GM21423 (cell line): ENCODE data around the gene AKR7A2.
"Not testable (repeated sequence)": the region's sequence is repeated elsewhere in the genome, so short reads cannot be mapped to it uniquely, and the experiment has no call there.

Experiments used
- ATAC-seq: cut with Tn5 transposase; IDR thresholded peaks from one replicate; pipeline ENCODE4 v1.9.1; 2021; ENCODE audit warnings: mild to moderate bottlenecking, moderate library complexity; ENCODE audit not compliant: unreplicated experiment

Gene AKR7A2

GRCh38 chr1:19268445-19268844, 43.5 kb downstream of the AKR7A2 start:
- no peak for ATAC-seq

- no peak for ATAC-seq
These were observed 49.2 kb downstream of the AKR7A2 start for GRCh38 chr1:19262744-19263143.

- no peak for ATAC-seq
These were observed 49.9 kb downstream of the AKR7A2 start for GRCh38 chr1:19262047-19262446.

GRCh38 chr1:19260211-19261138, 51.5 kb downstream of the AKR7A2 start:
- no peak for ATAC-seq

- no peak for ATAC-seq
These were observed 53.6 kb downstream of the AKR7A2 start for GRCh38 chr1:19258353-19258752.

- no peak for ATAC-seq
These were observed 54.6 kb downstream of the AKR7A2 start for GRCh38 chr1:19257178-19257914.

GRCh38 chr1:19256301-19256700, 55.6 kb downstream of the AKR7A2 start:
- ATAC-seq, result not testable (repeated sequence)

- ATAC-seq, result no peak
These were observed 56.7 kb downstream of the AKR7A2 start for GRCh38 chr1:19255288-19255687.

- ATAC-seq, result no peak
These were observed 57.5 kb downstream of the AKR7A2 start for GRCh38 chr1:19254416-19254815.
